SK-N-MC (cell line): ENCODE results near the gene DUSP16.

Experiments used
- EZH2 ChIP-seq: fragments of 200-600 bp; sonication (generic); IDR thresholded peaks from one replicate; pipeline ENCODE4 v1.6.1; 2017; ENCODE audit warnings: antibody characterized with exemption
- POLR2AphosphoS5 ChIP-seq: IDR thresholded peaks from 2 replicates; pipeline ENCODE4 v1.6.1; 2012; ENCODE audit warnings: mild to moderate bottlenecking, low read depth, low read length, borderline replicate concordance

GRCh38 chr12:12491606-12492005 is 71.1 kb downstream of the DUSP16 start:
- TF ChIP-seq EZH2 (no peak), POLR2AphosphoS5 (no peak)
